HCT116 (cell line): ENCODE measurements around the gene ATG16L1. TPM values are rescaled to one million over a fixed set of nuclear protein-coding genes. Genes with fewer than 3 reads are reported as not detected.

Experiments used
- ATAC-seq: fragments of 200-7000 bp; cut with Tn5 transposase; 2 replicates; pipeline ENCODE4 v1.9.1; 2020; ENCODE audit warnings: mild to moderate bottlenecking, moderate library complexity
- BruUV-seq: library from RNA; stranded (reverse); fragments of 400-500 nt; replicated peaks from 2 replicates; lab custom pipeline; 2021; lab: Mats Ljungman, UMichigan
- CTCF ChIA-PET: fragments of 300-600 bp; sonication (Branson Sonifier 250); formaldehyde crosslinking; loops from one replicate; lab custom pipeline; 2021; ENCODE audit warnings: antibody characterized with exemption; lab: Charles Lee
- POLR2A ChIA-PET: fragments of 300-600, 350-600 bp; sonication (Branson Sonifier 250); formaldehyde crosslinking; loops from one replicate; lab custom pipeline; 2021; ENCODE audit warnings: antibody characterized with exemption; lab: Charles Lee
- RAD21 ChIA-PET, 2 experiments: fragments of 300-600 bp; sonication (Branson Sonifier 250); formaldehyde crosslinking; loops; one replicate each; lab custom pipeline; 2023; ENCODE audit warnings: low total read pairs in 2 of 2; ENCODE audit not compliant: uncharacterized antibody in 2 of 2, unreplicated experiment in 2 of 2, low non-redundant PET in 1 of 2; lab: Charles Lee
- DNase-seq: peaks from one replicate; pipeline ENCODE4 v3.0.0-alpha.2; 2010; ENCODE audit warnings: low read depth, low spot score
- H2AFZ ChIP-seq: fragments of 200-600 bp; shearing (Covaris generic), sonication (generic); 2 replicates; pipeline ENCODE4 v1.6.1; 2017; ENCODE audit warnings: low read depth, mixed run types, mixed read lengths, antibody characterized with exemption, low read length; ENCODE audit not compliant: poor library complexity, severe bottlenecking
- H3K27ac ChIP-seq: 2 replicates; pipeline ENCODE4 v1.5.1; 2012; ENCODE audit warnings: low read depth, low read length
- H3K27me3 ChIP-seq: fragments of 200-600 bp; sonication (generic); 2 replicates; pipeline ENCODE4 v1.6.1; 2016; ENCODE audit warnings: mixed run types, low read length, mixed read lengths; ENCODE audit not compliant: insufficient read depth
- H3K36me3 ChIP-seq, 2 experiments: fragments of 200-500 bp in 1 of 2; fragments of 200-600 bp in 1 of 2; sonication (Bioruptor generic) in 1 of 2; sonication (generic) in 1 of 2; 2 replicates each; pipeline versions ENCODE4 v1.5.1 to v1.6.1; 2014 to 2016; ENCODE audit warnings: low read length in 2 of 2, inconsistent platforms in 1 of 2, mixed read lengths in 1 of 2, mixed run types in 1 of 2; ENCODE audit not compliant: insufficient read depth in 2 of 2, control insufficient read depth in 1 of 2
- H3K4me1 ChIP-seq, 2 experiments: fragments of 200-600 bp in 1 of 2; sonication (generic) in 1 of 2; 2 replicates each; pipeline versions ENCODE4 v1.5.1 to v1.6.1; 2012 to 2017; ENCODE audit warnings: low read length in 2 of 2, inconsistent platforms in 1 of 2, mild to moderate bottlenecking in 1 of 2, mixed read lengths in 1 of 2, mixed run types in 1 of 2, moderate library complexity in 1 of 2; ENCODE audit not compliant: insufficient read depth in 2 of 2, control insufficient read depth in 1 of 2
- H3K4me2 ChIP-seq: fragments of 200-600 bp; sonication (generic); 2 replicates; pipeline ENCODE4 v1.6.1; 2017; ENCODE audit warnings: mixed run types, low read length, mixed read lengths
- H3K4me3 ChIP-seq, 2 experiments: fragments of 200-600 bp in 1 of 2; sonication (generic) in 1 of 2; replicated peaks in 1 of 2; 2 replicates each; pipeline ENCODE4 v1.5.1; 2011 to 2016; ENCODE audit warnings: low read length in 2 of 2, control low read depth in 1 of 2, low read depth in 1 of 2, mild to moderate bottlenecking in 1 of 2, mixed read lengths in 1 of 2, mixed run types in 1 of 2
- H3K79me2 ChIP-seq: fragments of 200-600 bp; sonication (generic); 2 replicates; pipeline ENCODE4 v1.6.1; 2017; ENCODE audit warnings: mild to moderate bottlenecking, mixed run types, low read length, moderate library complexity, mixed read lengths; ENCODE audit not compliant: insufficient read depth
- H3K9ac ChIP-seq: fragments of 200-600 bp; sonication (generic); 2 replicates; pipeline ENCODE4 v1.6.1; 2016; ENCODE audit warnings: low read length, mixed read lengths
- H3K9me2 ChIP-seq: fragments of 200-600 bp; sonication (generic), shearing (Covaris generic); 2 replicates; pipeline ENCODE4 v1.6.1; 2017; ENCODE audit warnings: mixed run types, mild to moderate bottlenecking, moderate library complexity; ENCODE audit not compliant: insufficient read depth
- H3K9me3 ChIP-seq, 2 experiments: fragments of 200-500 bp in 1 of 2; fragments of 200-600 bp in 1 of 2; sonication (Bioruptor generic) in 1 of 2; sonication (generic) in 1 of 2; 2 replicates each; pipeline ENCODE4 v1.6.1; 2014 to 2017; ENCODE audit warnings: low read length in 2 of 2, mixed read lengths in 2 of 2, inconsistent platforms in 1 of 2, low read depth in 1 of 2, mild to moderate bottlenecking in 1 of 2, mixed run types in 1 of 2, moderate library complexity in 1 of 2; ENCODE audit not compliant: control insufficient read depth in 1 of 2, insufficient read depth in 1 of 2
- H4K20me1 ChIP-seq: fragments of 200-600 bp; sonication (generic), shearing (Covaris generic); 2 replicates; pipeline ENCODE4 v1.6.1; 2017; ENCODE audit warnings: mixed run types, mild to moderate bottlenecking, moderate library complexity; ENCODE audit not compliant: insufficient read depth
- ATF3 ChIP-seq: IDR thresholded peaks from 2 replicates; pipeline ENCODE4 v1.6.1; 2012
- ELF1 ChIP-seq: IDR thresholded peaks from 2 replicates; pipeline ENCODE4 v1.6.1; 2012; ENCODE audit warnings: low read depth, borderline replicate concordance
- EZH2 ChIP-seq: fragments of 200-600 bp; sonication (generic); IDR thresholded peaks from 2 replicates; pipeline ENCODE4 v1.6.1; 2017; ENCODE audit warnings: antibody characterized with exemption, mixed run types
- EZH2phosphoT487 ChIP-seq: fragments of 200-600 bp; IDR thresholded peaks from 2 replicates; pipeline ENCODE4 v1.6.1; 2018; ENCODE audit warnings: antibody characterized with exemption, borderline replicate concordance
- POLR2A ChIP-seq: IDR thresholded peaks from 2 replicates; pipeline ENCODE4 v1.7.0; 2011; ENCODE audit warnings: borderline replicate concordance; ENCODE audit not compliant: insufficient read depth, insufficient read length; ENCODE audit errors: extremely low read depth
- RAD21 ChIP-seq: IDR thresholded peaks from 2 replicates; pipeline ENCODE4 v1.6.1; 2012; ENCODE audit warnings: low read depth, mild to moderate bottlenecking
- SIN3A ChIP-seq: IDR thresholded peaks from 2 replicates; pipeline ENCODE4 v1.6.1; 2012; ENCODE audit warnings: low read depth
- SP1 ChIP-seq: IDR thresholded peaks from 2 replicates; pipeline ENCODE4 v1.6.1; 2012; ENCODE audit warnings: low read depth
- YY1 ChIP-seq: IDR thresholded peaks from 2 replicates; pipeline ENCODE4 v1.6.1; 2011; ENCODE audit warnings: low read length, low read depth, moderate library complexity, mild to moderate bottlenecking; ENCODE audit not compliant: insufficient replicate concordance; ENCODE audit errors: extremely low read depth
- ZBTB33 ChIP-seq: IDR thresholded peaks from 2 replicates; pipeline ENCODE4 v1.6.1; 2011; ENCODE audit warnings: mild to moderate bottlenecking, low read length, moderate library complexity; ENCODE audit not compliant: insufficient replicate concordance; ENCODE audit errors: extremely low read depth
- intact Hi-C: fragments of 100-400 bp; cut with micrococcal nuclease; formaldehyde crosslinking; loops from 2 replicates; pipeline ENCODE4 v1.10.0; 2022
- total RNA-seq: library from RNA; stranded (reverse); gene quantifications from one replicate; pipeline ENCODE4 v1.2.1, GENCODE V29; 2021; ENCODE audit not compliant: unreplicated experiment

The ATG16L1 gene
- total RNA-seq, 1 experiment from 2014 or later, result 43.4 TPM

GRCh38 chr2:233217892-233218377 lies 33.5 kb upstream of the ATG16L1 start:
- no peak overlapping the region for H3K4me3 ChIP-seq
- no peaks in the 10 kb centered on the region for H3K27me3 ChIP-seq
- H3K27ac ChIP-seq, result no peak overlapping the region
- no peak for ATAC-seq
- DNase-seq, result no peak
- H3K9me3 ChIP-seq, result no peaks in the 10 kb centered on the region
- CTCF ChIA-PET, result no interaction called here
- no peak overlapping the region for H3K9ac ChIP-seq
- POLR2A ChIA-PET, result no interaction called here
- RAD21 ChIA-PET, result interaction anchor here in 1 of 2 experiments (0.7 kb wide), 1 partner anchor 1929 kb away, joined by 4 read pairs; no protein-coding TSS in a partner anchor
- no peaks in the 10 kb centered on the region for H3K79me2 ChIP-seq
- no peaks in the 10 kb centered on the region for H4K20me1 ChIP-seq
- TF ChIP-seq EZH2phosphoT487 (no peak), RAD21 (no peak), YY1 (peak; percentile 70)
- no TSS peak for BruUV-seq
- H3K4me1 ChIP-seq, result peaks cover 0 to under 1% of the 10 kb centered on the region in 2 experiments; a peak in 1 of 4 replicates
- intact Hi-C loops, result no loop called here
- no peaks in the 10 kb centered on the region for H3K36me3 ChIP-seq
- no peak overlapping the region for H3K4me2 ChIP-seq
- no peaks in the 10 kb centered on the region for H3K9me2 ChIP-seq
- H2AFZ ChIP-seq, result peak overlapping the region; percentile 5

GRCh38 chr2:233218836-233219235 lies 32.6 kb upstream of the ATG16L1 start:
- ChIA-PET RAD21 (no interaction called here), CTCF (interaction anchor here (1.0 kb wide), 1 partner anchor 10 kb away, joined by 3 read pairs; no protein-coding TSS in a partner anchor), POLR2A (no interaction called here)
- Histone ChIP-seq H3K4me2 (no peak overlapping the region), H3K4me3 (no peak overlapping the region), H3K4me1 (no peaks in the 10 kb centered on the region), H3K79me2 (no peaks in the 10 kb centered on the region), H4K20me1 (no peaks in the 10 kb centered on the region), H3K36me3 (no peaks in the 10 kb centered on the region), H3K27ac (no peak overlapping the region), H3K9me2 (no peaks in the 10 kb centered on the region), H3K27me3 (no peaks in the 10 kb centered on the region), H3K9ac (no peak overlapping the region), H2AFZ (no peak overlapping the region), H3K9me3 (no peaks in the 10 kb centered on the region)
- TF ChIP-seq ZBTB33, result no peak
- no peak for TF ChIP-seq SP1
- no peak for TF ChIP-seq ATF3
- TF ChIP-seq SIN3A, result no peak
- TF ChIP-seq POLR2A, result no peak
- no peak for TF ChIP-seq EZH2
- TF ChIP-seq ELF1, result no peak
- DNase-seq, result no peak
- intact Hi-C loops, result no loop called here
- no peak for ATAC-seq
- BruUV-seq, result no TSS peak
